HEK293T (cell line): ENCODE data around the gene ATXN7.

Experiments
- CTCF ChIA-PET: fragments of 350-600 bp; formaldehyde crosslinking; extraction: SDS; loops from one replicate; lab custom pipeline; 2021; ENCODE audit warnings: antibody characterized with exemption, inconsistent platforms; lab: Yijun Ruan, JAX
- POLR2A ChIA-PET: fragments of 350-600 bp; formaldehyde crosslinking; extraction: SDS; loops from one replicate; lab custom pipeline; 2020; ENCODE audit warnings: antibody characterized with exemption, inconsistent platforms; lab: Yijun Ruan, JAX
- DNase-seq: peaks from one replicate; pipeline ENCODE4 v3.0.0; 2012; ENCODE audit warnings: mixed read lengths; ENCODE audit errors: extremely low spot score
- ARNT ChIP-seq: fragments of 450-650 bp; IDR thresholded peaks from 2 replicates; pipeline ENCODE4 v1.6.1; 2017; ENCODE audit warnings: mild to moderate bottlenecking
- BHLHE40 ChIP-seq: fragments of 450-650 bp; IDR thresholded peaks from 2 replicates; pipeline ENCODE4 v1.6.1; 2016; ENCODE audit warnings: mild to moderate bottlenecking, moderate library complexity, borderline replicate concordance
- CTBP1 ChIP-seq: fragments of 450-650 bp; IDR thresholded peaks from 2 replicates; pipeline ENCODE4 v1.6.1; 2016; ENCODE audit warnings: borderline replicate concordance
- ELF4 ChIP-seq: fragments of 450-650 bp; IDR thresholded peaks from 2 replicates; pipeline ENCODE4 v1.6.1; 2017; ENCODE audit warnings: antibody characterized with exemption
- FOXA1 ChIP-seq: fragments of 450-650 bp; IDR thresholded peaks from 2 replicates; pipeline ENCODE4 v1.6.1; 2016; ENCODE audit warnings: mild to moderate bottlenecking
- FOXK2 ChIP-seq: fragments of 450-650 bp; IDR thresholded peaks from 2 replicates; pipeline ENCODE4 v1.6.1; 2016; ENCODE audit warnings: mild to moderate bottlenecking
- FOXM1 ChIP-seq: fragments of 450-650 bp; IDR thresholded peaks from 2 replicates; pipeline ENCODE4 v1.6.1; 2017; ENCODE audit warnings: mild to moderate bottlenecking, borderline replicate concordance
- HDGF ChIP-seq: fragments of 450-650 bp; IDR thresholded peaks from 2 replicates; pipeline ENCODE4 v1.6.1; 2017; ENCODE audit warnings: antibody characterized with exemption, borderline replicate concordance
- L3MBTL2 ChIP-seq: fragments of 450-650 bp; conservative IDR thresholded peaks from 2 replicates; pipeline ENCODE4 v1.6.1; 2016; ENCODE audit warnings: mild to moderate bottlenecking
- LEF1 ChIP-seq: fragments of 450-650 bp; IDR thresholded peaks from 2 replicates; pipeline ENCODE4 v1.6.1; 2017; ENCODE audit warnings: mild to moderate bottlenecking, borderline replicate concordance
- NFRKB ChIP-seq: fragments of 450-650 bp; IDR thresholded peaks from 2 replicates; pipeline ENCODE4 v1.6.1; 2016; ENCODE audit warnings: mild to moderate bottlenecking, moderate library complexity
- SP1 ChIP-seq: fragments of 450-650 bp; IDR thresholded peaks from 2 replicates; pipeline ENCODE4 v1.6.1; 2017
- SUZ12 ChIP-seq: fragments of 450-650 bp; IDR thresholded peaks from 2 replicates; pipeline ENCODE4 v1.6.1; 2016; ENCODE audit warnings: mild to moderate bottlenecking
- TARDBP ChIP-seq: fragments of 450-650 bp; IDR thresholded peaks from 2 replicates; pipeline ENCODE4 v1.6.1; 2016
- ZNF384 ChIP-seq: fragments of 450-650 bp; IDR thresholded peaks from 2 replicates; pipeline ENCODE4 v1.6.1; 2016
- TF ChIP-seq, protein P1 (sequence below): fragments of 450-650 bp; IDR thresholded peaks from 2 replicates; pipeline ENCODE4 v1.6.1; 2016

Gene ATXN7

DNA sequence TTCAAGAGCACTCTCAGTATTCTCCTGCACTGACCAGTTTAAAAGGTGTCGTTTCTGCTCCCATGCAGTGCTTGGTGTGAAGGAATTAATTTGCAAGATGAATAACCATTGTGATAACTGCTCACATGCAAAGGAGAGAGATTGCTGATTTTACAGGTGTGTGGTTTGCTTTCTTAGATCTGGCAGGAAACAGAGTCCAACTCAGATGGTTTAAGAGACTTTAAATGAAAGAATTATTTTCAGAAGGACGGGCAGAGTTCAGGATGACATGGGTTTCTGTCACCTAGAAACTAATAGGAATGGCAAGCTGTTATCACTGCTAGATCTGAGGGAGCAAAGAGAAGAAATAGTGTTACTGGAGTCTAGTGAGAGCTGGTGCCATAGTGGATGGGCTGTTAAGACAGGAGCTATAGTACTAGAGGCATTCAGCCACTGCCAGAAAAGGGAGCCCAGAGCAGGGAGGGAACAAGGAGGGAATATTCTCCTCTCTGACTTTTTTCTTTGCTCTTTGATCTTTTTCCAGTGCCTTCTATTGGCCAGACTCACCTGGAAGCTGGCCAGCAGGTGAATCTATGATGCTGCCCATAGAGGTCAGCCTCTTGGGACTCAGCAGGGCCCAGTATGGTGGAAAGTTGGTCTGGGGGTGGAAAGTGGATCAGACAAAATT is 14.9 kb downstream of the ATXN7 start:
- DNase-seq = no peak
- ChIA-PET POLR2A (no interaction called here), CTCF (no interaction called here)
- TF ChIP-seq TARDBP (no peak), BHLHE40 (no peak), L3MBTL2 (no peak), LEF1 (no peak), ELF4 (no peak), SUZ12 (no peak), SP1 (no peak), FOXA1 (no peak), ARNT (no peak), FOXM1 (no peak), FOXK2 (no peak), NFRKB (no peak), ZNF384 (no peak), HDGF (no peak), CTBP1 (no peak)
- TF ChIP-seq, protein P1, sequence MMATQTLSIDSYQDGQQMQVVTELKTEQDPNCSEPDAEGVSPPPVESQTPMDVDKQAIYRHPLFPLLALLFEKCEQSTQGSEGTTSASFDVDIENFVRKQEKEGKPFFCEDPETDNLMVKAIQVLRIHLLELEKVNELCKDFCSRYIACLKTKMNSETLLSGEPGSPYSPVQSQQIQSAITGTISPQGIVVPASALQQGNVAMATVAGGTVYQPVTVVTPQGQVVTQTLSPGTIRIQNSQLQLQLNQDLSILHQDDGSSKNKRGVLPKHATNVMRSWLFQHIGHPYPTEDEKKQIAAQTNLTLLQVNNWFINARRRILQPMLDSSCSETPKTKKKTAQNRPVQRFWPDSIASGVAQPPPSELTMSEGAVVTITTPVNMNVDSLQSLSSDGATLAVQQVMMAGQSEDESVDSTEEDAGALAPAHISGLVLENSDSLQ = no peak

DNA sequence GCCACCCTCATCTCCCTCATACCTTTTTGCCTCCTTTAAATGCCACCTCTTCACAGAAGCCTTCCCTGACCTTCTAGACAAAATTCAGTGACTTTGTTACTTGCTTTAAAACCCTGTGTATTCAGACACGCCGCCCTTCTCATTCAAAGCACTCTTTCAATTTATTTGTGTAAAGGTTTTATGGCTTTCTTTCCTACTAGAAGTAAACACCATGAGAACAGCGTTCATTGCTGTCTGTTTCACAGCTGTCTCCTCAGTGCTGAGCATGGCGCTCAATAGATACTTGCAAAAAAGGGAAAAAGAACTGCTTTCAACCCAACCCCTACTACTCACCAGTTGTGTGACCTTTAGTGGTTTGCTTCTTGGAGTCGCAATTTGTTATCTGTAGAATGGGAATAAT is 17.0 kb downstream of the ATXN7 start:
- ChIA-PET POLR2A (no interaction called here), CTCF (no interaction called here)
- TF ChIP-seq ELF4 = no peak
- no peak for TF ChIP-seq ZNF384
- no peak for TF ChIP-seq ARNT
- no peak for TF ChIP-seq CTBP1
- no peak for TF ChIP-seq SUZ12
- no peak for TF ChIP-seq L3MBTL2
- TF ChIP-seq SP1 = no peak
- no peak for DNase-seq

DNA sequence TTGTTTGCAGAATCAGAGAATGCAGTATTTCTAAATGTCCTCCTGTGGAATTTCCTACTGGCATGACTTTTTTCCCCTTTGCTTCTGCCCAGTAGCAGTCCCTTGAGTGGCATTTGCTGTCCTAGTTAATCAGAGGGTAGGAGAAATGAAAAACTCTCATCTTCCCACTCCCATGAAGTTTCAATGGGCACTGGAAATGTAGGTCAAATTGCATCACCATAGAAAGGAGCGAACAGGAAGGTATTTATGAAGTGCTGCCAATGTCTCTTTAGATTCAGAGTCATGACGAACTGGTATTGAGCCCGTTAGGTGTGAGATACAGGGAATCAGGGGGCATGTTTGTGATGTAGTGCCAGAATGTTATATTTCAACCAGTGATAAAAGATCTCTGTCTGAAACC is 23.2 kb downstream of the ATXN7 start:
- DNase-seq = no peak
- POLR2A ChIA-PET = no interaction called here
- CTCF ChIA-PET = interaction anchor here (0.6 kb wide), 1 partner anchor 68 kb away, joined by 3 read pairs; the partner anchor contains the start of gene C3orf49
- TF ChIP-seq HDGF (no peak), NFRKB (no peak), BHLHE40 (no peak), FOXK2 (no peak), FOXM1 (no peak), SP1 (no peak), CTBP1 (no peak), LEF1 (no peak), ELF4 (no peak), FOXA1 (no peak), ZNF384 (no peak), L3MBTL2 (no peak)

DNA sequence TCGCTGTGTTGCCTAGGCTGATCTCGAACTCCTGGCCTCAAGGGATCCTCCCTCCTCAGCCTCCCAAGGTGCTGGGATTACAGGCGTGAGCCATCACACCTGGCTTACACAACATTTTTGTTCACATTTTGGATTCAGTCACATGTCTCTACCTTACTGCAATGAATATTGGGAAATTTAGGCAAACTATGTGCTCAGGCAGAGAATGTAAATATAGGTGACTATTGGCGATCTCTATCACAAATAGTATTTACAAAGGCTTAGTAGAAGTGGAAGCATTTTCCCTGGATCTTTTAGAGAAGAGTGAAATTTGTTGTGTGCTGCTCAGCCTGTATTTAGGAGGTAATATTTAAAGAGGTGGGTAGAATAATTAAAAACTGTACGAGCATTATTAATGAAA is 27.9 kb downstream of the ATXN7 start:
- no peak for TF ChIP-seq BHLHE40
- TF ChIP-seq SUZ12 = no peak
- TF ChIP-seq FOXM1 = no peak
- TF ChIP-seq HDGF = no peak
- no peak for TF ChIP-seq FOXK2
- no peak for TF ChIP-seq SP1
- TF ChIP-seq FOXA1 = no peak
- no peak for TF ChIP-seq ZNF384
- no peak for TF ChIP-seq LEF1
- no peak for TF ChIP-seq ARNT
- no peak for TF ChIP-seq CTBP1
- CTCF ChIA-PET = no interaction called here
- no peak for DNase-seq
- POLR2A ChIA-PET = no interaction called here

DNA sequence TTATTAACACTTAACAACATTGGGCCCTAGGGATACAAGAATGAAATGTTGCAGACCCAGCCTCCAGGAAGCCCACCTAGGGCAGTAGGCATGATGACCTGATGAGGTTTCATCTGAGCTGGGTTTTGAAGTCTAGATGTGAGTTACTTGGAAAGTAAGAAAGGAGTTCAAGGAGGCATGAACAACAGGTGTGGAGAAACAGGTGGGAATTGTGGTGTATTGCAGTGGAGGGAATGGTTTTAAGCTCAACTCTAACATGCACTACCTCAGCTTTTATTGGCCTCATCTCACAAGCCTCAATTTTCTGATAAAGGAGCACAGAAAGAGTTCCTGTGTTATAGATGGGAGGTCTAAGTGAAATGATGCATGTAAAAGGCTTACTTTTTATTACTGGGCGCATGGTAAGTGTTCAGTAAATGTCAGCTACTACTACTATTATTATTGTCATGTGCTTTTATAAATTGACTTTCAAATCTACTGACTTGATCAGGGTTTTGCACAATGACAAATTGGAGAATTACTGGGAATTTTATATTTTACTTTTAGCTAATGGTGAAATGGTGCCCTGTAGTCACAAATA is 29.2 kb downstream of the ATXN7 start:
- ChIA-PET POLR2A (interaction anchor here (0.8 kb wide), 1 partner anchor 30 kb away, joined by 3 read pairs; the partner anchor contains the start of genes ATXN7 and THOC7), CTCF (no interaction called here)
- TF ChIP-seq FOXA1 (no peak), BHLHE40 (no peak), CTBP1 (no peak), FOXM1 (no peak), LEF1 (no peak), TARDBP (no peak), ELF4 (no peak), HDGF (no peak), SP1 (no peak), SUZ12 (no peak), FOXK2 (no peak)
- TF ChIP-seq, protein P1 = no peak
- DNase-seq = no peak

DNA sequence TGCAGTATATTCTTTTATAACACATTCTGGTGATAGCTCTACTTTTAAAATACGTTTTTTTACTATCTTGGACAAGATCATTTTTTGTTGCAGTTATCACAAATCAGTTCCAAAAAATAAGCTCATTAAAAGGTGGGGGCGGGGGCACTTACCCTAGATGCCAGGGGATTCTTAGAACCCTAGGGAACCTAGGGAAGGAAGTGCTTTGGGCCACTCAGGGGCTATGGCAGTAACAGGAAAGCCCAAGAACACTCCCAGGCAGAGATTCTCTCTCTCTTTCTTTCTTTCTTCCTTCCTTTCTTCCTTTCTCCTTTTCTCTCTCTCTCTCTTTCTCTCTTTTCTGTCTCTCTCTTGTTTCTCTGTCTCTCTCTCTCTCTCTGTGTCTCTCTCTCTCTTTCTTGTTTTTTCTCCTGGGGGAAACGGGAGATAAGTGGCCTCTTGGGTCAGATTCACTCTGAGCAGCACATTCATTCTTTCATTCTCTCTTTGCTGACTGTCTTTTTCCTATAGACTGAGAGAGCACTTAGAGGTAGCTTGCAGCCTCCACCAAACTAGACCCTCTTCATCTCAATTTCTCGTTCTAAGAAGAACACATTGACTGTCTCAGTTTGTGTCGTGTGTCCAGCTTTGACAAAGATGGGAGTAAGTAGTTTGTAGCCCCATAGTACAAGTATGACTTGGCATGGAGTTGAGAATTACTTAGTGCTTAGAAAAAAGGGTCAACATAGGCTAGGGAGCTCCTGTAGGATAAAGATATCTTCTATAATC is 31.9 kb downstream of the ATXN7 start:
- TF ChIP-seq TARDBP = no peak
- TF ChIP-seq L3MBTL2 = no peak
- no peak for TF ChIP-seq NFRKB
- no peak for TF ChIP-seq BHLHE40
- TF ChIP-seq SP1 = no peak
- ChIA-PET POLR2A (interaction anchor here (1.3 kb wide), 1 partner anchor 16 kb away, joined by 3 read pairs; the partner anchor contains the start of gene SCAANT1), CTCF (interaction anchor here (0.6 kb wide), 1 partner anchor 1231 kb away, joined by 3 read pairs; no protein-coding TSS in a partner anchor)
- no peak for DNase-seq
